ENCODE data around the gene DAAM2.

DAAM2 gene

DNA sequence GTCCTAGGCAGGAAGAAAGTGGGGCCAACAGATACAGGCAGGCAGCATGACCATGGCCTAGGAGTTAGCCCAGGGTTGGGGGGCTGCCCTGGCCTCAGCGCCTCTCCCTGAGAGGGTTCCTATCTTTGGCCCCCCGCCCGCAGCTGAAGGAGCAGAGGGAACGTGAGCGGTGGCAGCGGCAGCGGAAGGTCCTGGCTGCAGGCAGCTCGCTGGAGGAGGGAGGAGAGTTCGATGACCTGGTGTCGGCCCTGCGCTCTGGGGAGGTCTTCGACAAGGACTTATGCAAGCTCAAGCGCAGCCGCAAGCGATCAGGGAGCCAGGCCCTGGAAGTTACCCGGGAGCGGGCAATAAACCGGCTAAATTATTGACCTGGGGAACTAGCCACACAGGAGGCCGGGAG, 109.5 kb downstream of the DAAM2 start:
- Mint-ChIP-seq H3K4me1 (no peaks in the 10 kb centered on the region), H3K27me3 (peaks cover 5% of the 10 kb centered on the region), H3K27ac (no peak overlapping the region), H3K36me3 (no peaks in the 10 kb centered on the region), H3K9me3 (peaks cover 3% of the 10 kb centered on the region), H3K4me3 (no peak overlapping the region)
- ATAC-seq (ENCODE audit: low read depth) (no peak), DNase-seq (ENCODE audit: low spot score in 2 of 2) (no peak)

DNA sequence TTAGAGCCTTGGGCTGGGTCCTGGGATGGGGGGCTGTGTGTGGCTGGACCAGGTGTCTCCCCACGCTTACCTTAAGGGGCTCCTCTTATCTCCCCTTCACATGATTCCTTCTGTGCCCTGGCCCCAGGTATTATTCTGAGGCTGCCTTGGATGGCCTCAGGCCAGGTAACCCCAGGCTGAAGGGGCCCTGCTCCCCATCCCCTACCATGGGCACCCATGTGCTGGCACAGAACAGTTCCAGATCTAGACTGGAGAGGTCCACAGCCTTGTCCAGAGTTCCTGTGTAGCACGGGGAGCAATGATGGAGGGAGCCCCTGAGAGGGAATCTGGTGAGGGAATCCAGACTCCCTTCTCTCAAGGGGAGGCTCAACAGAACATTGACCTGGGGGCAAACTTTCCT, 110.0 kb downstream of the DAAM2 start:
- no peaks in the 10 kb centered on the region for H3K36me3 Mint-ChIP-seq
- ATAC-seq (ENCODE audit: low read depth) (no peak), DNase-seq (ENCODE audit: low spot score in 2 of 2) (no peak)
- H3K4me1 Mint-ChIP-seq: no peaks in the 10 kb centered on the region
- H3K27me3 Mint-ChIP-seq: peaks cover 5% of the 10 kb centered on the region
- no peak overlapping the region for H3K4me3 Mint-ChIP-seq
- peaks cover 3% of the 10 kb centered on the region for H3K9me3 Mint-ChIP-seq
- no peak overlapping the region for H3K27ac Mint-ChIP-seq

DNA sequence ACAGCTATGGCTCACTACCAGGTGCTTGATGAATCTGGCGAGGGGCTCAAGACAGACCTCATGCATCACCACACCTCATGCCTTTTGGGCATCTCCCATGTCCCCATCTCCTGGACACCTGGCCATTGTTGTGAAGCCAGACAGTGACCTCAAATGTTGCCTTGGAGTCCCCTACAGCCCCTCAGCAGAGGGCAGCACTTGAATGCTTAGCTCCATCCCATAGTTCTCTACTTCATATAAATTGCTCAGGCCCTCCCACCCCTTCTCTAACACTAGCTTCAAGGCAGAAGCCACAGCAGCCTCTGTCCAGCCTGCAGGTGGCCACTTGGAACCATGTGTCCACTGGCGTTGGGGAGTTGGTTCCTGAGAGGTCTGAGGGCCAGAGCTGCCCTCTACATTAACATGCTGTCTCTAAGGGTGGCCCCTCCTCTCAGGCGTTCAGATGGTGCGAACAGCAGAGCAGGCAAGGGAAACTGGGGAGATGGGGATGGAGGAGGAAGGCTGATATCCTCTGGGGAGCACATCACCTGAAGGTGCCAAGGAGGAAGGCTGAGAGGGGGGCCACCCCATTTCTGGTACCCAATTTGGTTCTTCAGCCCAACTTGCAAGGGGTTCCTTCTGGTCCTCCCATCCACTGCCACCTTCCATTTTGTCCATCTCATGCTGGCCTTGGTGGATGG, 110.8 kb downstream of the DAAM2 start:
- no peaks in the 10 kb centered on the region for H3K9me3 Mint-ChIP-seq
- H3K36me3 Mint-ChIP-seq: no peaks in the 10 kb centered on the region
- H3K4me3 Mint-ChIP-seq: no peak overlapping the region
- H3K27ac Mint-ChIP-seq: no peak overlapping the region
- no peaks in the 10 kb centered on the region for H3K4me1 Mint-ChIP-seq
- ATAC-seq (ENCODE audit: low read depth): no peak
- peaks cover 5% of the 10 kb centered on the region for H3K27me3 Mint-ChIP-seq
- DNase-seq (ENCODE audit: low spot score in 2 of 2): no peak

DNA sequence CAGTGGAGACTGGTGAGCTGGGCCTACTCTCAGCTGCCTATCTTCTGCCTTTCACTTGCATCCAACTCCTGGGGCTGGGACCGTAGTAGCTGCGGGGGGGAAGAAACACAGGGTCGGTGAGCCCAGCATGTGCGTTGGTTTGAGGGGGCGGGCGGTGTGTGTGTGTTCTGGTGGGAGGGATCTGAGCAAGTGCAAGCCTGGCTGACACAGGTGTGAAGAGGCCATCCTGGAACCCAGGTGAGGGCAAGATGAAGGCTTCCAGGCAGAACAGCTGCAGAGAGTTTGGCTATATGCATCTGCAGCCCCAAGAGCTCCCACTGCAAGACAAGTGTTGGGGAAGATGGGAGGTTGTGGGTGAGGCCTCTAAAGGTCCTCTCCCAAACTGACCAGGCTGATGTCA, 111.5 kb downstream of the DAAM2 start:
- ATAC-seq (ENCODE audit: low read depth) (no peak), DNase-seq (ENCODE audit: low spot score in 2 of 2) (no peak)
- Mint-ChIP-seq H3K9me3 (no peaks in the 10 kb centered on the region), H3K4me1 (no peaks in the 10 kb centered on the region), H3K36me3 (no peaks in the 10 kb centered on the region), H3K27ac (no peak overlapping the region), H3K27me3 (peaks cover 5% of the 10 kb centered on the region), H3K4me3 (no peak overlapping the region)

DNA sequence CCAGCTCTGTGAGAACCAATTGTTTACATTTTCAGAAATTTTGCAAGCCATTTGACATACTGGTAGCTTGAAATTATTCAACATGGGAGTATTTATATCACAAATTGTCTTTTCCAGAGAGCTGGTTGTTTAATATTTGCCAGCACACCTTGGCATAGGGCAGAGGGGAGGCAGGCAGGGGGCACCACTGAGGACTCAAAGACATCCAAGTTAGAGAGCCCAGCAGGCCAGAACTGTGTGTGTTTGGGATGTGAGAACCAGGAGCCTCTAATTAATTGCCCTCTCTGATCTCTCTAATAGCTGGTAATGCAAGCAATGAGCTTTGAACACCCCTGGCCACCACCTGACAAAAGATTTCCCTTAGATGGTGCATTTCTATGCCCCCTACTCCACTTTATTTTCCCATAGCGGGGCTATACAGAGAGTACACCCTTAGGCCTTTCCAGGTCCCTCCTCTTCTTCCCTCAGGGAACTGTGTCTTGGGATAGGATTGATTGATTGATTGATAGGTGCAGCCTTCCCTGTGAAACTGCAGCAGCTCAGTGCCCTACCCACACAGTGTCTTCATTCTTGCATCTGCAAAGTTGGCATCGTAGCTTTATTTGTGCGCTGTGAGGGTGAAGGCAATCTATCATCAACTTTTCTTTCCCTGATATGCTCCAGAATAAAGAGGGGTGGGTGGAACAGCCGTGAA, 112.9 kb downstream of the DAAM2 start:
- ATAC-seq (ENCODE audit: low read depth): no peak

DNA sequence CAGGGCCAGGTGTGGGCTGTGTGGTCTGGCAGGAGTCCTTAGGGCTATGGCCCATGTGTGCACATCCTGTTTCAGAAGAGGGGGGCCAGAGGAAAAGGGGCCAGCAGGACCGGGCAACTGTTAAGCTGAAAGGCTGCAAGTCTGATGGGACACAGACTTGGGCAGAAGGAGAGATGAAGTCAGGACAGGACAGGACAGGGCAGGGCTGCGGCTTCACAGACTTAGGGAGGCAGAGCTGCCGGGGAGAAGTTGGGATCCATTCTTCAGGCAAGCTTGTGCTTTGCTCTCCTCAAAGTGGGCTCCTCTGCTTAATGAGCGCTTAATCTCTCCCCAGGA, 113.4 kb downstream of the DAAM2 start:
- Mint-ChIP-seq H3K9me3 (no peaks in the 10 kb centered on the region), H3K4me1 (no peaks in the 10 kb centered on the region), H3K36me3 (no peaks in the 10 kb centered on the region), H3K27ac (no peak overlapping the region), H3K4me3 (no peak overlapping the region), H3K27me3 (peaks cover 4% of the 10 kb centered on the region)
- DNase-seq (ENCODE audit: low spot score in 2 of 2): no peak
- ATAC-seq (ENCODE audit: low read depth): no peak

More for the DNA sequence above, 112.9 kb downstream of the DAAM2 start:
- no peak for DNase-seq (ENCODE audit: low spot score in 2 of 2)
- H3K9me3 Mint-ChIP-seq: no peaks in the 10 kb centered on the region
- no peak overlapping the region for H3K27ac Mint-ChIP-seq
- H3K4me1 Mint-ChIP-seq: no peaks in the 10 kb centered on the region
- H3K4me3 Mint-ChIP-seq: no peak overlapping the region
- no peaks in the 10 kb centered on the region for H3K36me3 Mint-ChIP-seq
- H3K27me3 Mint-ChIP-seq: peaks cover 4% of the 10 kb centered on the region

DNA sequence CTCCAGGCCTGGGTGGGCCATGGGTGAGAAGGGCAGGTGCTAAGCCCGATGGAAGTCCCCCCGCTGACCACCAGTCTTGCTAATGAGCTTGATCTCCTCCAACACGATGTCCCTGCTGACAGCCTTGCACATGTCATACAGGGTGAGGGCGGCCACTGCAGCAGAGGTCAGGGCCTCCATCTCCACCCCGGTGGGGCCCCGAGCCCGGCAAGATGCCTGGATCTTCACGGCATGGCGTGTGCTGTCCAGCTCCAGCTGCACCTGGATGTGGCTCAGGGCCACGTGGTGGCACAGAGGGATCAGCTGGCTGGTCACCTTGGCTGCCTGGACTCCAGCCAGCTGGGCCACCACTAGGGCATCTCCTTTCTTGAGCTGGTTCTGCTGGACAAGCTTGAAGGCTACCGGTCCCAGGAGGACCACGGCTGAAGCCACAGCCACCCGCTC, 114.2 kb downstream of the DAAM2 start:
- no peak for ATAC-seq (ENCODE audit: low read depth)
- no peaks in the 10 kb centered on the region for H3K4me1 Mint-ChIP-seq

DNA sequence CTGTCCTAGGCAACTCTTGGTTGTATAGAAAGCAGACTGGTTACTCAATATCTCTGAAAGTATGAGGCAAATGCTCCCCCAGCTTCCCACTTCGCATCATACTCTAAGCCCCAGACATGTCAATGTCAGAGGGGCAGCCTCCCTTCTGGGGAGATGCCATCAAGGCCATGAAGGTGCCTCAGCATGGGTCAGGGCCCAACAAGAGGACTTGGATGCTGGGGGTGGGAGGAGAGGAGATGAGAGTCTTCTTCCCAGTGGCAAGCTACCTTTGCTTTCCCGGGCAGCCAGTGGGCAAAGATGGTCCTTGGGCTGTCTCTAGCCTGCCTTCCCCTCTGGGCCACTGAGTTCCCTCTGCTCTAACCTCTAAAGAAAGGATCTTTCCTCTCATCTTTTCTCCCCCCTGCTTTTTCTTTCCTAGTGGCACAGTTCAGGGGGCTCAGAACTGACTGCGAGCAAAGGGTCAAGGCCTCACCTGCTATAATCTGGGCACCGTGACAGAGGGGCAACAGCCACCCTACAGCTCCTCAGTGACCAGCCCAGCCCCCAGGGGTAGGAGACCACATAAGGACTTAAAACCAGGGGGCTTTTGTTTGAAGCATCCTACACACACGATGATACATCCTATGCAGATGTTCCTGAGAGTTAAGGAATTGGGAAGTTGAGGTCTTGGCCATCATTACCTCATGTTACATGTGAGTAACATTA, 115.8 kb downstream of the DAAM2 start:
- Mint-ChIP-seq H3K27me3 (peaks cover 4% of the 10 kb centered on the region), H3K36me3 (no peaks in the 10 kb centered on the region), H3K9me3 (no peaks in the 10 kb centered on the region), H3K27ac (no peak overlapping the region), H3K4me1 (no peaks in the 10 kb centered on the region), H3K4me3 (no peak overlapping the region)
- DNase-seq (ENCODE audit: low spot score in 2 of 2): no peak
- no peak for ATAC-seq (ENCODE audit: low read depth)

More for the DNA sequence above, 114.2 kb downstream of the DAAM2 start:
- no peak overlapping the region for H3K4me3 Mint-ChIP-seq
- no peak for DNase-seq (ENCODE audit: low spot score in 2 of 2)
- H3K36me3 Mint-ChIP-seq: no peaks in the 10 kb centered on the region
- H3K27ac Mint-ChIP-seq: no peak overlapping the region
- H3K27me3 Mint-ChIP-seq: peaks cover 4% of the 10 kb centered on the region
- no peaks in the 10 kb centered on the region for H3K9me3 Mint-ChIP-seq

DNA sequence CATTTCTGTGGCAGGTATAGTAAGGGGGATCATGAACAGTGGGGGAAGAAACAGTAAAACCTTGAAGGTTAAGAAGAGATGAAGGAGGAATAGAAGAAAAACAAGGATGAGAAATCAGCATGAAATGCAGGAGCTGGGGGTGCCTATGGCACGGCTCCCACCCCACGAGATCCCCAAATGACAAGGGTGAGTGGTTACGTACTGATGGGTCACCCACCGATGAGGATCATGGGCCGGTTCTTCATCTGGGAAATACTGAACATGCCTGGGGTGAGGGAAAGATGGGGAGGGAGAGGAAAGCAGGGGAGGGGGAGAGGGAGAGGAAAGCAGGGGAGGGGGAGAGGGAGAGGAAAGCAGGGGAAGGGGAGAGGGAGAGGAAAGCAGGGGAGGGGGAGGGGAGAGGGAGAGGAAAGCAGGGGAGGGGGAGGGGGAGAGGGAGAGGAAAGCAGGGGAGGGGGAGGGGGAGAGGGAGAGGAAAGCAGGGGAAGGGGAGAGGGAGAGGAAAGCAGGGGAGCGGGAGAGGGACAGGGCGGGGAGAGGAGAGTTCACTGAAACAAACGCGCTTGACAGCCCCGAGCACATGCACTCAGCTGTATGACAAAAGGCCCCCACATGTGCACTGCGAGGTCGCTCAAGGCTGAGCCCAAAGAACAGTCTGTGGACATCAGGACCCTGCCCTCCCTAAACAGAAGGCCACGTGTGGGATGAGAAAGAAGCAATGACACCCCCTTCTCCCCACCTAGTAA, 116.8 kb downstream of the DAAM2 start:
- DNase-seq (ENCODE audit: low spot score in 2 of 2) (no peak), ATAC-seq (ENCODE audit: low read depth) (no peak)
- H3K4me1 Mint-ChIP-seq: no peaks in the 10 kb centered on the region
- H3K4me3 Mint-ChIP-seq: no peak overlapping the region
- peaks cover 1% of the 10 kb centered on the region for H3K27me3 Mint-ChIP-seq
- H3K27ac Mint-ChIP-seq: no peak overlapping the region
- no peaks in the 10 kb centered on the region for H3K9me3 Mint-ChIP-seq
- no peaks in the 10 kb centered on the region for H3K36me3 Mint-ChIP-seq

DNA sequence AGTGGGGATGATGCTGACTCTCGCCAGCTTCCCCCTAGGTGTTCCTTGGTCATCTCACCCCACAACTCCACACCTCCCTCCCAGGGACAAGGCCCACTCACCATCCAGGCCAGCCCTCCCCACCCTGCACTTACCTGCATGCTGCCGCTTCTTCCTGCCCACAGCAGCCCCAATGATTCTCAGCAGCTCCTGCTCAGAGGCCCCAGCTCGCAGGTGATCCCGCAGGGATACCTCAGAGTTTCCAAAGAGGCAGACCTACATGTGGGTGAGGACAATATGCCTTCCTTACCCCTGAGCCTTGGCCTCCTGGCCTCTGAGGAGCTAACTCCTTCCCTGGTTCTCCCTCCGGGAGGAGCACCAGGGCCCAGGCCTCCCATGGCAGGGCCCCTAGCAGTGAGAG, 117.5 kb downstream of the DAAM2 start:
- DNase-seq (ENCODE audit: low spot score in 2 of 2) (no peak), ATAC-seq (ENCODE audit: low read depth) (no peak)
- H3K4me3 Mint-ChIP-seq: no peak overlapping the region
- H3K36me3 Mint-ChIP-seq: no peaks in the 10 kb centered on the region
- no peak overlapping the region for H3K27ac Mint-ChIP-seq
- peaks cover 5% of the 10 kb centered on the region for H3K27me3 Mint-ChIP-seq
- H3K4me1 Mint-ChIP-seq: no peaks in the 10 kb centered on the region
- H3K9me3 Mint-ChIP-seq: no peaks in the 10 kb centered on the region

DNA sequence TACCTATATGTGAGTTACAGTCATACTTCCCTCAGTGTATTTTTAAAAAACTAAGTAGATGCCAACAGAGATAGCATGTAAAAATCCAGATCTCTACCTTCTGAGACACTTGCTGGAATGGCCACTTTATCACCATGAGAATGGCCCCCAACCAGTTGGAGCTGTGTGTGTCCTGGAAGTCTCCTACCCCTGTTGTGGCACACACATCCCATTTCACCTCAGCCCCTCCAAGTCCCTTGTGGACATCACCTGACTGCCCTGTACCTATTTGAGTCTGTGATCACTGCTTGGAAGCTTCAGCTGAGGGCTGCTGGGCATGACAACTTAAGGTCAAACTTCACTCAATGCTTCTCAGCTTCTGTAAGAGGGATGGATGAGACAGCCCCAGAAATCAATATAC, 118.0 kb downstream of the DAAM2 start:
- Mint-ChIP-seq H3K4me3 (no peak overlapping the region), H3K9me3 (no peaks in the 10 kb centered on the region), H3K4me1 (no peaks in the 10 kb centered on the region), H3K27me3 (peaks cover 8% of the 10 kb centered on the region), H3K36me3 (no peaks in the 10 kb centered on the region), H3K27ac (no peak overlapping the region)
- ATAC-seq (ENCODE audit: low read depth) (no peak), DNase-seq (ENCODE audit: low spot score in 2 of 2) (no peak)

DNA sequence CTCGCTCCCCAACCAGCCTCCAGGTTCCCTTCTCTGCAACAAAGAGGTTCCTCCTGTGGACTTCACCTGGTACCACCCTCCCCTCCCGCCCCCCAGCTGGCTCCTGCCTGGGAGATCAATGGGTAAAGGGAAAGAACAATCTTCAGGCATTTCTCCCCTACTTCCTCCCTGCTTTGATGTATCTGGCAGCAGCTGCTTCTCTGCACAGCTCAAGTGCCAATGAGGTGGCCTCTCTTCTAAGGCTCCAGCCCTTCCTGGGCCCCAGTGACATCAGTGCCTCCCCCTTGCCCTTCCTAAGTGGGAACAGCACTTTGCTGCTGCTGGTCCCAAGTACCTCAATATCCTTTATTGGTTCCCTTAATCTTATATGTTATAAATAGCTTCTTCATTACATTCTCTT, 118.6 kb downstream of the DAAM2 start:
- Mint-ChIP-seq H3K4me1 (no peaks in the 10 kb centered on the region), H3K27me3 (peaks cover 8% of the 10 kb centered on the region), H3K27ac (no peak overlapping the region), H3K4me3 (no peak overlapping the region), H3K9me3 (no peaks in the 10 kb centered on the region), H3K36me3 (no peaks in the 10 kb centered on the region)
- no peak for ATAC-seq (ENCODE audit: low read depth)
- DNase-seq (ENCODE audit: low spot score in 2 of 2): no peak

DNA sequence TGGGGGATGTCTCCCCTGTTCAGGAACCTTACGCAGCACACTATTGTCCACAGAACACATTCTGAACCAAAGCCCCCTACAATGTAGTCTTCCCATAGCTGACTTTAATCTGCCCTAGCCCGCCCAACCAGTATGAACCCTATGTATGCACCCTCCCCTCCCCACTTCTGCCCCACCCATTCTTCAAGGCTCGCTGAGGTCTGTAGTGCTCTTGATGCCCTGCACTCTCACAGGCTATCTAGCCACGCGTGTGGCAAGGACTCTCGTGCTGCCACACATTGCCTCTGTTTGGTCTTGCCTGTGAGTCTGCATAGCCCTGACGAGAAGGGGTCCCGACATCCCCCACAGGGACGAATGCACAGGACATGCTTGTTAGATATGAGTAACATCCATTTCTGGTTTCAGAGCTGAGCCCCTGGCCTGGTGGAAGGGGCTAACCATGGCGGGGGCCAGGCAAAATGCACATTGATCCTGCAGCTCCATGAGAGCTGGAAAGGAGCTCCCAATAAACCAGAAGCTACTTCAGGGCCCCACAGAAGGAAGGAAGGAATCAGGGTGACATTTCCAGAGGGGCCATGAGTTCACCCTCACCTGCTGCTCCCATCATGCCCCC, 119.4 kb downstream of the DAAM2 start:
- no peak overlapping the region for H3K27ac Mint-ChIP-seq

DNA sequence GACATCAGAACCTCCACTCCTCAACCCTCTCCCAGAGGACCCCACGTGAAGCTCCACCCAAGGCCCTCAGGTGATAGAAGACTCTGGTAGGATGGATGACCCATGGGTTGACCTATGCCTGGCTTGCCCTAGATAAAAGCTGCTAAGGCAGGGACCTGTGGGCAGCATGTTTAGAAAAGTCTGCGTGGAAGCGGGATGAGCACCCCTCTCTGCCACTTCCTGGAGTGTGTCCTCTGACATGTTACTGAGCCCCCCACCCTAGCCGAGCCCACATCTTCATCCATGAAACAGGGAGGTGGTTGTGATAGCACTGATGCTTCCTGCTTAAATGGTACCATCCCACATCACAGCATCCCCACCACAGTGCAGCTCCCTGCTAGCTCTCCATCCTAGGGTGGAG, 120.3 kb downstream of the DAAM2 start:
- Mint-ChIP-seq H3K36me3 (no peaks in the 10 kb centered on the region), H3K9me3 (no peaks in the 10 kb centered on the region), H3K4me1 (no peaks in the 10 kb centered on the region), H3K27me3 (peaks cover 8% of the 10 kb centered on the region), H3K27ac (no peak overlapping the region), H3K4me3 (no peak overlapping the region)
- DNase-seq (ENCODE audit: low spot score in 2 of 2): no peak
- ATAC-seq (ENCODE audit: low read depth): no peak

More for the DNA sequence above, 119.4 kb downstream of the DAAM2 start:
- ATAC-seq (ENCODE audit: low read depth) (no peak), DNase-seq (ENCODE audit: low spot score in 2 of 2) (no peak)
- H3K27me3 Mint-ChIP-seq: peaks cover 8% of the 10 kb centered on the region
- H3K9me3 Mint-ChIP-seq: no peaks in the 10 kb centered on the region
- H3K4me1 Mint-ChIP-seq: no peaks in the 10 kb centered on the region
- H3K36me3 Mint-ChIP-seq: no peaks in the 10 kb centered on the region
- no peak overlapping the region for H3K4me3 Mint-ChIP-seq

Measured in memory B cell (primary cell).